DND-41 (cell line): ENCODE data around the gene HMCN1.

Experiments
- EZH2 ChIP-seq: IDR thresholded peaks from 3 replicates; pipeline ENCODE4 v1.6.1; 2012; ENCODE audit warnings: borderline replicate concordance, low read depth, mild to moderate bottlenecking, moderate library complexity, low read length, inconsistent platforms; ENCODE audit not compliant: severe bottlenecking
- TF ChIP-seq, protein P1 (sequence below): IDR thresholded peaks from 2 replicates; pipeline ENCODE4 v1.5.1; 2012; ENCODE audit warnings: borderline replicate concordance, low read length, moderate library complexity, mild to moderate bottlenecking; ENCODE audit not compliant: poor library complexity, severe bottlenecking; ENCODE audit errors: extremely low read depth

- TF ChIP-seq EZH2: no peak
- TF ChIP-seq, protein P1, sequence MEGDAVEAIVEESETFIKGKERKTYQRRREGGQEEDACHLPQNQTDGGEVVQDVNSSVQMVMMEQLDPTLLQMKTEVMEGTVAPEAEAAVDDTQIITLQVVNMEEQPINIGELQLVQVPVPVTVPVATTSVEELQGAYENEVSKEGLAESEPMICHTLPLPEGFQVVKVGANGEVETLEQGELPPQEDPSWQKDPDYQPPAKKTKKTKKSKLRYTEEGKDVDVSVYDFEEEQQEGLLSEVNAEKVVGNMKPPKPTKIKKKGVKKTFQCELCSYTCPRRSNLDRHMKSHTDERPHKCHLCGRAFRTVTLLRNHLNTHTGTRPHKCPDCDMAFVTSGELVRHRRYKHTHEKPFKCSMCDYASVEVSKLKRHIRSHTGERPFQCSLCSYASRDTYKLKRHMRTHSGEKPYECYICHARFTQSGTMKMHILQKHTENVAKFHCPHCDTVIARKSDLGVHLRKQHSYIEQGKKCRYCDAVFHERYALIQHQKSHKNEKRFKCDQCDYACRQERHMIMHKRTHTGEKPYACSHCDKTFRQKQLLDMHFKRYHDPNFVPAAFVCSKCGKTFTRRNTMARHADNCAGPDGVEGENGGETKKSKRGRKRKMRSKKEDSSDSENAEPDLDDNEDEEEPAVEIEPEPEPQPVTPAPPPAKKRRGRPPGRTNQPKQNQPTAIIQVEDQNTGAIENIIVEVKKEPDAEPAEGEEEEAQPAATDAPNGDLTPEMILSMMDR: no peak
Measured at GRCh38 chr1:186125035-186125434, 390.8 kb downstream of the HMCN1 start.
